ENCODE results near the gene UGCG. TPM values are rescaled to one million over a fixed set of nuclear protein-coding genes. Genes with fewer than 3 reads are reported as not detected.

Gene UGCG
- total and polyA plus RNA-seq, 9 of the 15 experiments (the other 6 are each of a cell fraction or from before 2014, with no cell fraction given), result 20.0 to 40.3 (median 29.2) TPM

- in situ Hi-C loops (cut with MboI) (no loop called here), intact Hi-C loops (cut with micrococcal nuclease) (no loop called here)
- CTCF ChIA-PET (ENCODE audit: low intra/inter-chr PET ratio), result no interaction called here
- ATAC-seq, result no peak
- Histone ChIP-seq H3K4me1 (replicated peaks in 1 of 2; ENCODE audit: control insufficient read depth in 2 of 2, insufficient read depth in 2 of 2, low read length in 2 of 2) (peaks cover 4 to 12% of the 10 kb centered on the region in 2 experiments; a peak in 3 of 5 replicates), H3K9me1 (ENCODE audit: control insufficient read depth, insufficient read depth, low read length) (no peaks in the 10 kb centered on the region), H3K9ac (ENCODE audit: insufficient read depth in 1 of 2, low read depth in 2 of 2, low read length in 2 of 2) (no peak overlapping the region), H3K4me2 (ENCODE audit: insufficient read depth, low read length) (no peak overlapping the region), H3K79me2 (ENCODE audit: control insufficient read depth, insufficient read depth, low read length) (no peaks in the 10 kb centered on the region), H4K20me1 (replicated peaks; ENCODE audit: control insufficient read depth, insufficient read depth, low read length) (no peaks in the 10 kb centered on the region), H3K36me3 (ENCODE audit: control insufficient read depth, insufficient read depth, low read length) (no peaks in the 10 kb centered on the region), H3K9me3 (replicated peaks; ENCODE audit: control insufficient read depth, insufficient read depth, low read depth, low read length) (no peaks in the 10 kb centered on the region), H3K27me3 (ENCODE audit: control insufficient read depth in 2 of 2, insufficient read depth in 2 of 2, low read length in 2 of 2) (no peaks in the 10 kb centered on the region), H3K4me3 (no peak overlapping the region), H2AFZ (ENCODE audit: low read depth, low read length) (no peak overlapping the region), H3K27ac (ENCODE audit: extremely low read depth, low read depth, low read length) (no peak overlapping the region)
- no peak for FAIRE-seq
- POLR2A ChIA-PET, result interaction anchor here (0.6 to 1.7 kb wide), 3 partner anchors 10 to 366 kb away, joined by 3 to 7 read pairs (median 4); no protein-coding TSS in a partner anchor
- DNase-seq (ENCODE audit: extremely low read depth in 1 of 4, low spot score in 3 of 4), result no peak
- TF ChIP-seq RBFOX2 (IDR thresholded peaks at IDR 0.05; ENCODE audit: low read depth, low read length), result no peak
- no peak for TF ChIP-seq ZNF699 (CRISPR knock-in tag; IDR thresholded peaks at IDR 0.05; ENCODE audit: insufficient replicate concordance)
- TF ChIP-seq SAFB (IDR thresholded peaks at IDR 0.05; ENCODE audit: borderline replicate concordance, low read depth, low read length), result no peak
- TF ChIP-seq SETDB1 (IDR thresholded peaks at IDR 0.05; ENCODE audit: low read length), result no peak
- no peak for TF ChIP-seq MBD2 (IDR thresholded peaks at IDR 0.05; ENCODE audit: borderline replicate concordance, low read depth)
- TF ChIP-seq RBM25 (IDR thresholded peaks at IDR 0.05; ENCODE audit: low read depth, low read length, severe bottlenecking), result no peak
- TF ChIP-seq FIP1L1 (IDR thresholded peaks at IDR 0.05; ENCODE audit: low read depth, low read length, poor library complexity, severe bottlenecking), result no peak
- no peak for TF ChIP-seq RERE (CRISPR knock-in tag; IDR thresholded peaks at IDR 0.05; ENCODE audit: borderline replicate concordance)
- TF ChIP-seq NR3C1 (CRISPR knock-in tag; IDR thresholded peaks at IDR 0.05), result no peak
- no peak for TF ChIP-seq SP2 (IDR thresholded peaks at IDR 0.05; ENCODE audit: extremely low read depth, low read depth, low read length, poor library complexity, severe bottlenecking)
- TF ChIP-seq TCF7 (IDR thresholded peaks at IDR 0.05; ENCODE audit: borderline replicate concordance), result no peak
- no peak for TF ChIP-seq SRSF3 (IDR thresholded peaks at IDR 0.05; ENCODE audit: insufficient read depth, low read length)
- no peak for TF ChIP-seq ATF2 (CRISPR knock-in tag; IDR thresholded peaks at IDR 0.05)
- no peak for TF ChIP-seq ZNF282 (CRISPR knock-in tag; IDR thresholded peaks at IDR 0.05)
- TF ChIP-seq DACH1 (IDR thresholded peaks at IDR 0.05; ENCODE audit: partially characterized antibody), result no peak
- TF ChIP-seq SOX6 (IDR thresholded peaks at IDR 0.05), result no peak
- no TSS peak for BruUV-seq (replicated peaks)
- WGBS (ENCODE audit: insufficient coverage, low coverage, missing lambda C conversion rate), result 43% methylated on average over 6 of the region's 6 CpGs
These were observed 58.4 kb downstream of the UGCG start for GRCh38 chr9:111955048-111955447.
